SJSA1 (cell line): Measurements from ENCODE around the gene ASB18. TPM values are rescaled to one million over a fixed set of nuclear protein-coding genes. Genes with fewer than 3 reads are reported as not detected.

ENCODE experiments used
- DNase-seq, 2 experiments: peaks; one replicate each; pipeline ENCODE4 v3.0.0-alpha.2; 2015 to 2020; ENCODE audit warnings: low spot score in 2 of 2, low read depth in 1 of 2
- H3K27ac ChIP-seq: fragments of 250-450 bp; sonication (Bioruptor Pico); 2 replicates; pipeline ENCODE4 v1.5.1; 2020; ENCODE audit warnings: mild to moderate bottlenecking, moderate library complexity
- H3K27me3 ChIP-seq: fragments of 250-450 bp; sonication (Bioruptor Pico); replicated peaks from 2 replicates; pipeline ENCODE4 v1.5.1; 2020; ENCODE audit warnings: mild to moderate bottlenecking, moderate library complexity
- H3K36me3 ChIP-seq: fragments of 250-450 bp; sonication (Bioruptor Pico); 2 replicates; pipeline ENCODE4 v1.5.1; 2020; ENCODE audit warnings: mild to moderate bottlenecking
- H3K4me1 ChIP-seq: fragments of 250-450 bp; sonication (Bioruptor Pico); replicated peaks from 2 replicates; pipeline ENCODE4 v1.6.1; 2021; ENCODE audit warnings: mild to moderate bottlenecking
- H3K4me3 ChIP-seq: fragments of 250-450 bp; sonication (Bioruptor Pico); 2 replicates; pipeline ENCODE4 v1.5.1; 2020; ENCODE audit warnings: mild to moderate bottlenecking
- H3K9me3 ChIP-seq: fragments of 250-450 bp; sonication (Bioruptor Pico); replicated peaks from 2 replicates; pipeline ENCODE4 v1.5.1; 2020; ENCODE audit warnings: mild to moderate bottlenecking
- total RNA-seq: library from RNA; depleted of rRNA; stranded (reverse); fragments of >200 nt; shearing (Covaris generic); gene quantifications from 2 replicates; pipeline ENCODE4 v1.2.3, GENCODE V29; 2014

The ASB18 gene
- total RNA-seq, 1 experiment from 2014 or later = 1.1 TPM

- H3K4me3 ChIP-seq = no peak overlapping the region
- H3K27me3 ChIP-seq = no peaks in the 10 kb centered on the region
- DNase-seq = peak in 1 of 2 experiments; percentile 43
- no peaks in the 10 kb centered on the region for H3K36me3 ChIP-seq
- H3K9me3 ChIP-seq = no peaks in the 10 kb centered on the region
- peak overlapping the region; percentile 39 for H3K27ac ChIP-seq
- H3K4me1 ChIP-seq = peaks cover 40% of the 10 kb centered on the region
Measured at GRCh38 chr2:236246711-236247246, 17.4 kb downstream of the ASB18 start.

GRCh38 chr2:236244256-236244655 is 19.9 kb downstream of the ASB18 start:
- Histone ChIP-seq H3K27ac (no peak overlapping the region), H3K36me3 (no peaks in the 10 kb centered on the region), H3K4me1 (peaks cover 51% of the 10 kb centered on the region), H3K4me3 (no peak overlapping the region), H3K27me3 (no peaks in the 10 kb centered on the region), H3K9me3 (no peaks in the 10 kb centered on the region)
- DNase-seq = peak in 1 of 2 experiments; percentile 20

- Histone ChIP-seq H3K4me3 (no peak overlapping the region), H3K9me3 (no peaks in the 10 kb centered on the region), H3K27me3 (no peaks in the 10 kb centered on the region), H3K27ac (peak overlapping the region; percentile 91), H3K4me1 (peaks cover 49% of the 10 kb centered on the region), H3K36me3 (no peaks in the 10 kb centered on the region)
- peak in 1 of 2 experiments; percentile 48 for DNase-seq
Measured at GRCh38 chr2:236242057-236242495, 22.1 kb downstream of the ASB18 start.

- no peaks in the 10 kb centered on the region for H3K9me3 ChIP-seq
- peak; percentile 38 to 50 for DNase-seq
- no peaks in the 10 kb centered on the region for H3K36me3 ChIP-seq
- H3K4me1 ChIP-seq = peaks cover 44% of the 10 kb centered on the region
- H3K4me3 ChIP-seq = no peak overlapping the region
- H3K27ac ChIP-seq = peak overlapping the region; percentile 91
- no peaks in the 10 kb centered on the region for H3K27me3 ChIP-seq
Measured at GRCh38 chr2:236241181-236242056, 22.8 kb downstream of the ASB18 start.

GRCh38 chr2:236240228-236240990 is 23.8 kb downstream of the ASB18 start:
- H3K4me1 ChIP-seq = peaks cover 42% of the 10 kb centered on the region
- no peaks in the 10 kb centered on the region for H3K36me3 ChIP-seq
- H3K4me3 ChIP-seq = no peak overlapping the region
- H3K9me3 ChIP-seq = no peaks in the 10 kb centered on the region
- H3K27me3 ChIP-seq = no peaks in the 10 kb centered on the region
- H3K27ac ChIP-seq = peak overlapping the region; percentile 91
- DNase-seq = peak; percentile 96 to 99

DNA sequence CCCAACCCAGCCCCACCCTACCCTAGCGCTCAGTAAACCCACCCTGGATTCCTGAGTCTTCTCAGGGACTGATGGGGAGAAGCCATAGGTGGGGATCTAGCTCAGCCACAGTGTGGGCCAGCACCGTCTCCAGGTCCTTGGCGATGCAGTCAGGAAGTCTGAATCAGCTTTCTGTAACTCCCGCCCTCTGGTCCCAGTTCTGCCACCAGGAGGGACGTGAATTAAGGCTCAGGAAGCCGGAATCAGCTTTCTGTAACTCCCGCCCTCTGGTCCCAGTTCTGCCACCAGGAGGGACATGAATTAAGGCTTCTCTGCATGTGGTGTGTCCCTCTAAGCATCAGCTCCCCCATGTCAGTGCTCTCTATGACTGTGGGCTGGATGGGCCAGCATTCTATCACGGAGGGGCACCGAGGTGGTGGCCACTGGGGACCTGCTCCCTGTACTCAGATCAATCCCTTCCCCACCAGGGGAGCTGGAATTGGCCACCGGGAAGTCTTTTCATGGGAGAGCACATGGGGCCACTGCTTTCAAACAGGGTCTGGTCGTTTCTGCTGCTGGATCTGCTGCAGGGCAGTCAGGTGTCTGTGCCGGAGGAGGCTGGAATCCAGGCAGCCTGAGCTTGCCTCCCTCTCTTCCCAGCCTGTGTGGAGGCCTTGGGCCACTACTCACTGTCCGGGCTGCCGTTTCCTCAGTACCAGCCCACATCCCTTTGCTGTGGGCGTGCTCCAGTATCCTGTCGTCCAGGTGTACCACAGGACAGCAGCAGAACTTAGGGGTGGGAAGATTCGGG is 24.7 kb downstream of the ASB18 start:
- Histone ChIP-seq H3K27ac (peak overlapping the region; percentile 91), H3K27me3 (no peaks in the 10 kb centered on the region), H3K4me1 (peaks cover 47% of the 10 kb centered on the region), H3K36me3 (no peaks in the 10 kb centered on the region), H3K4me3 (no peak overlapping the region), H3K9me3 (no peaks in the 10 kb centered on the region)
- DNase-seq = peak; percentile 69 to 72

DNA sequence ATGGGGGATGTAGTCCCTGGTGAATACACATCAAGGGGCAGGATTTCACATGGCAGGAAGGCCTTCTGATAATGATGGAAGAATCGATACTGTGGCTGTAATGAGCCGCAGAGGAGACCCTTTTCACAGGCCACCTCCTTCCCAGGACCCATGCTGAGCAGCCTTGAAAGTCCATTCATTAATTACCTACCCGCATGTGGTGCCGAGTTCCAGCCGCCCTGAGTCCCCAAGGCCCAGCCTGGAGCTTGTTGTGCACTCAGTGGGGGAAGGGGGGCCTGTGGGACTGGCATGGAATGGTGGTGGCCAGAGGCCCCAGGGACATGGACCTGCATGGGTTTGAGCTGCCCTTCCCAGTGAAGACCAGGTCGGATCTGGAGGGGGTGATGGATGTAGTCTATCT is 25.5 kb downstream of the ASB18 start:
- H3K4me3 ChIP-seq = no peak overlapping the region
- H3K27me3 ChIP-seq = no peaks in the 10 kb centered on the region
- peak overlapping the region; percentile 91 for H3K27ac ChIP-seq
- DNase-seq = peak in 1 of 2 experiments; percentile 41
- 0 out of 2 replicates have a peak, but pooled peaks cover 1% of the 10 kb centered on the region for H3K36me3 ChIP-seq
- peaks cover 47% of the 10 kb centered on the region for H3K4me1 ChIP-seq
- H3K9me3 ChIP-seq = no peaks in the 10 kb centered on the region

- Histone ChIP-seq H3K4me1 (peaks cover 46% of the 10 kb centered on the region), H3K27me3 (no peaks in the 10 kb centered on the region), H3K27ac (no peak overlapping the region), H3K9me3 (no peaks in the 10 kb centered on the region), H3K4me3 (no peak overlapping the region), H3K36me3 (peaks cover 9% of the 10 kb centered on the region; the same call in 1 of the 2 replicates)
- DNase-seq = peak in 1 of 2 experiments; percentile 45
Measured at GRCh38 chr2:236237468-236238190, 26.6 kb downstream of the ASB18 start.

GRCh38 chr2:236236559-236237452 is 27.4 kb downstream of the ASB18 start:
- H3K4me1 ChIP-seq = peaks cover 38% of the 10 kb centered on the region
- no peak overlapping the region for H3K4me3 ChIP-seq
- H3K27me3 ChIP-seq = no peaks in the 10 kb centered on the region
- H3K9me3 ChIP-seq = no peaks in the 10 kb centered on the region
- peak in 1 of 2 experiments; percentile 25 for DNase-seq
- H3K27ac ChIP-seq = no peak overlapping the region
- H3K36me3 ChIP-seq = peaks cover 9% of the 10 kb centered on the region; the same call in 1 of the 2 replicates

DNA sequence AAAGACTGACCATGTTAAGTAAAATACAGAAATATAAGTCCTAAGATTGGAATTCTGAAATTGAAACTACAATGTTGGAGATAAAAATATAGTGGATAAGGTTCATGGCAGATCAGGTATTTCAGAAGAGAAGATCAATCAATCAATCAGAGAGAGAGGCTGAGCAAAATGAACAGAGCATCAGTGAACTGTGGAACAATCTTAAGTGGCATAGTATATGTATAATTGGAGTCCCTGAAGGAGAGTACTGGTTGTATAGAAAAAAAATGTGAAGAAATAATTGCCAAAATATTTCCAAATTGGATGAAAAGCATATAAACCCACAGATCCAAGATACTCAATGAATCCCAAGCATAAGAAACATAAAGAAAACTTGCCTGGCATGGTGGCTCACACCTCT is 35.0 kb downstream of the ASB18 start:
- Histone ChIP-seq H3K4me3 (no peak overlapping the region), H3K36me3 (peaks cover 26% of the 10 kb centered on the region), H3K9me3 (no peaks in the 10 kb centered on the region; the same call in 1 of the 2 replicates), H3K27me3 (no peaks in the 10 kb centered on the region), H3K4me1 (peaks cover 28% of the 10 kb centered on the region), H3K27ac (no peak overlapping the region)
- DNase-seq = no peak

DNA sequence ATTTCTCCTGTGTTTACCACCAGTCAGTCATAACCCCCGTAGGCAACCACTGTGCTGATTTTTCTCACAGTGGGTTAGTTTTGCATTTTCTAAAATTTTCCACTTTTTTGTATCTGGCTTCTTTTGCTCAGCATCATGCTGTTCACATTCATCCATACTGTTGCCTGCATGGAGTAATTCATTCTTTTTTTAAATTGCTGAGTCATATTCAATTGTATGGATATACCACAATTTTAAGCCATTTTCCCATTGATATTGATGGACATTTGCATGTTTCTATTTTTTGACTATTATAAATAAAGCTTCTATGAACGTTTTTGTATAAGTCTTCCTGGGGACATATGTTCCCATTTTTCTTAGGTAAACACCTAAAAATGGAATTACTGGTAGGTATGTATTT is 40.5 kb downstream of the ASB18 start:
- H3K4me1 ChIP-seq = peaks cover 28% of the 10 kb centered on the region

GRCh38 chr2:236221798-236222197 is 42.4 kb downstream of the ASB18 start:
- H3K27me3 ChIP-seq = no peaks in the 10 kb centered on the region
- peak in 1 of 2 experiments; percentile 33 for DNase-seq
- no peak overlapping the region for H3K27ac ChIP-seq
- H3K4me3 ChIP-seq = no peak overlapping the region
- H3K9me3 ChIP-seq = no peaks in the 10 kb centered on the region; the same call in 1 of the 2 replicates
- H3K36me3 ChIP-seq = peaks cover 21% of the 10 kb centered on the region
- peaks cover 25% of the 10 kb centered on the region for H3K4me1 ChIP-seq

More for the DNA sequence above, 40.5 kb downstream of the ASB18 start:
- Histone ChIP-seq H3K4me3 (no peak overlapping the region), H3K9me3 (no peaks in the 10 kb centered on the region; the same call in 1 of the 2 replicates), H3K27me3 (no peaks in the 10 kb centered on the region), H3K36me3 (peaks cover 21% of the 10 kb centered on the region), H3K27ac (no peak overlapping the region)
- no peak for DNase-seq
